Stimulated activated CD4-positive, alpha-beta T cell treated with anti-CD3 and anti-CD28 coated beads, Interleukin-2, amount 100 ng/mL, for 24 hours (primary cell): ENCODE data around the gene GRM7.

Experiments used
- DNase-seq, 2 donors: peaks; one replicate each; pipeline ENCODE4 v3.0.0-alpha.2; 2020

Gene GRM7

GRCh38 chr3:7322957-7323669, 462.2 kb downstream of the GRM7 start:
- no peak for DNase-seq

DNA sequence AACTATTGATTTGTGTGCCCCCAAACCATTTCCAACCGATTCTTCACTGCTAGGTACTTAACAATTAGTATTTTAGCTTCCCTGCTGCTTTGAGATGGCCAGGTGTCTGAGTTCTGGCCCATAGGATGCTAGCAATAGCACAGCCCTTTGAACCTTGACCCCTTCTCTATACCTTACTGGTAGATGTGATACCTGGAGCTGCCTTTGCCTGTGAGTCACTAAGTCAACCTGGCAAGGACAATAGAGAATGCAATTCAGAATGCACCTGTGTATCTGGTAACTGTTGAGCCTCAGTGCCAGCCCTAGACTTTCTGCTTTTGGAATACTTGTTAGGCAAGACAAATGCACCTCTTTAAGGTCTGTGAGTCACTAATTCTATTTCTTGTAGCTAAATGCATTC, 467.4 kb downstream of the GRM7 start:
- DNase-seq = no peak

DNA sequence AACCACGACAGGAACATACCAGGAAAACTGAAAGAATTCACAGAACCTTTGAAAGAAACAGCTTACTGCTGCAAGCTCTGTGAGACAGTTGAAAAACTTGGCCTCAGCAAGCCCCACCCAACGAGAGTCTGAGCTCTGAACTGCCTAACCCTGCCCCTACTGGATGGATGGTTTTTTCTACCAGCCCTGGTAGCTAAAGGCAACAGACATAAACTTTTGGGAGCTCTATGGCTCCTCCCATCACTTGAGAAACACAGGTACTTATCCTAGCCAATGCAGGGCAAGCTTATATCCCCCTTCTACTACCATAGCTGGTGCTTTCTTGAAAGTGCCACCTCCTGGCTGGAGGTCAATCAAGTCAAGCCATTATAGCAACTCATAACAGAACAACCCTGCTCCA, 471.8 kb downstream of the GRM7 start:
- no peak for DNase-seq

- no peak for DNase-seq
Measured at GRCh38 chr3:7333125-7333524, 472.2 kb downstream of the GRM7 start.

DNA sequence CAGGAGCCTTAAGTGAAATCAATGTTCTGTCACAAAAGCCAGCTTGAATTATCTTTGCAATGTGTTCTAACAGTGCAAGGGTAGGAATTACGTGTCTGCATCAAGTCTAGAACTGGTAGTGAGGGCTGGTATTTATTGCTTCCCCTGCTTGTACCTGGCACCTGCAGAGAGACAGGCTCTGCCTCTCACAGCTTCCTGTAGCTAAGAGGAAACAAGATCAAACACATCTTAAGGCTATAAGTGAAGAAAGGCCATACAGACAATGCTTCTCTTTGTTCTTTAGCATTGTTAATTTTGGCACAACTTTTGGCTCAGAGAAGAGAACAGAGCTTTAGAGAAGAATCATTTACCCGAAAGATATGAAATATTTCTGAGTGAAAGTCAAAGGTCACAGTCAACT, 479.9 kb downstream of the GRM7 start:
- DNase-seq = no peak

DNA sequence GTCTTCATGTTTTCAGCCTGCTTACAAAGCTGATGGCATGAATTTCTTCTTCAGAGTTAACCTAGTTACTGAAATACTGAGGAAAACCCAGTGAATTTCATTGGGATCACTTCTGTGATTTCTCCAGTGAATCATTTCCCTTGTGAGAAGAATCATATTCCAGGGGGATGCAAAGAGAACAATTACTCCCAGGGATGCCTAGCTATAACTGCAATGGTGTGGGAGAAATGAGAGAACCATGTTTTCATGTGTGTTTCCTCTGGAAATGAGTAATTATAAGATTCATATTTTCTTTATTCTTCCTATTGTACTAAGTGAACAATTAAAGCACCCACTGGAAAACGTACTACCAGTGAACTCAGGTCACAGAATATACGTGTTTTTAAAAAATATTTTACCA, 485.4 kb downstream of the GRM7 start:
- no peak for DNase-seq

DNA sequence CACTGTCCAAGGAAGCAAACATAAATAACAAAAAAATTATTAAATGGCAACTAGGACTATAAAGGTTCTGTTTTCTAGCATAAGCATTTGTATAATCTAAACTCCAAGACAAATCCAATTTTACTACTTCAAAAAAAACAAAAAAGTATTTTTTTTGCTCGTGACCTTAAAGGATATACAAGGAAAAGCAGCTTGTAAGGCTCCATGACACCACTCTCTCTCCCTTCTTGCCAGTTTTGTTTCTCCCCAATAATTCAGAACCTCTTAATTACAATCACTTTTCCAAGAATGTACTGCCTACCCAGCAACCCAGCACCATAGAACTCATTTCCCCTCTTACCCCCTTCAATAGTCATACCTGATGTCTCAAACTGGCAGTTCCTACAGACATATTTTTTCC, 496.2 kb downstream of the GRM7 start:
- no peak for DNase-seq

- no peak for DNase-seq
Measured at GRCh38 chr3:7367968-7368367, 507.1 kb downstream of the GRM7 start.

- DNase-seq = no peak
Measured at GRCh38 chr3:7368597-7368996, 507.7 kb downstream of the GRM7 start.

DNA sequence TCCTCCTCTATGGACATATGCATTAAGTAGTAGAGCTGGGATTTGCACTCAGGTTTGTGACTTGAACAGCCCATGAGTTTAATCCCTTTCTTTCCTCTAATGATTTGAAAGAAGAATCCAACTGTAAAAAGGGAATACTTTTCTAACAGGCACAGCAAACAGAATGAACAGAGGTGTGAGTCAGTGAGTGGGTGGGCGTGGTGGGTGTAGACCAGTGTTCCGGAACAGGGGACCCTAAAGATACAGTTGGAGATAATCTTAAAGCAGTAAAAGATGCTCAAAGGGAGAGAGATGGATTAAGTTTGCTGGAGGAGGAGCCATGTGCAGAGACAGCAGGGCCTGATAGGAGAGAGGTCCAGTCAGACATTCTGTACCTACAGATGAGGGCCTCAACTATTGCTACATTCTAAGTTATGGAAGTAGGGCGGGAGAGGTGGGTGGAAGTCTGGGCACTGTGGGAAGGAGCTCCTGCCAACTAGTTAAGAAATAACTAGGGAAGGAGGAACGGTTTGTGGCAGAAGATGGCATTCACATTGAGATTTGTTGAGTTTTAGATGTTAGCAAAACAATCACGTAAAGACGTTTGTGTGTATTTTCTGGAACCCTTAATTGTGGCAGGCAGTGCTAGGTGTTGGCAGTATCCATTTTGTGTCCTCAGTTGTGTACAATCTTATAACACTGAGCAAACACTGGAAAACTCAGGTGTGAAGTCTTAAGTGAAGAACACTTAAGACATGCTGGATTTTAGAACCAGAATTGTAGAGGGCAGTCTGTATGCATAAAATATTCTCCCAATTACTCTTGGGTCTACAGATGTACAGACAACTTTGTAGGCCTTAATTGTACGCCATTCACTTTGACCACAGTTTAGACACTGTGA, 511.0 kb downstream of the GRM7 start:
- no peak for DNase-seq

DNA sequence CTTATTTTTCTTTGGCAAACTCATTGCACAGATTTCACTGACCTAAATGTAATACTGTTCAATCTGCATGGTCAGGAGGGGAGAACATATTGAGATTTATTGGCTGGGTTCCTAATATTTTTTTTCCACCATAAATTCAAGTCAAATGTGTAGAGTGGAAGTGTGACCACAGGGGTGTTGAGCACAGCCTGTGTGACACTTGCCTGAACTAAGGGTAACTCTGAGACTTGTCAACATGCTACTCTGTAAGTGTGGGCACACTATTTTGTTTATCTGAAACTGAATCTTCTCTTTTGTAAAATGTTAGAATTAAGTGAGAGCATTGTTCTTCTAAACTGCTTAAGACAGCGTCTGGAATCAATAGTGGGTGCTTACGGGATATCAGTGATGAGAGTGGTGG, 516.2 kb downstream of the GRM7 start:
- DNase-seq = no peak

GRCh38 chr3:7381741-7382140, 520.8 kb downstream of the GRM7 start:
- no peak for DNase-seq

DNA sequence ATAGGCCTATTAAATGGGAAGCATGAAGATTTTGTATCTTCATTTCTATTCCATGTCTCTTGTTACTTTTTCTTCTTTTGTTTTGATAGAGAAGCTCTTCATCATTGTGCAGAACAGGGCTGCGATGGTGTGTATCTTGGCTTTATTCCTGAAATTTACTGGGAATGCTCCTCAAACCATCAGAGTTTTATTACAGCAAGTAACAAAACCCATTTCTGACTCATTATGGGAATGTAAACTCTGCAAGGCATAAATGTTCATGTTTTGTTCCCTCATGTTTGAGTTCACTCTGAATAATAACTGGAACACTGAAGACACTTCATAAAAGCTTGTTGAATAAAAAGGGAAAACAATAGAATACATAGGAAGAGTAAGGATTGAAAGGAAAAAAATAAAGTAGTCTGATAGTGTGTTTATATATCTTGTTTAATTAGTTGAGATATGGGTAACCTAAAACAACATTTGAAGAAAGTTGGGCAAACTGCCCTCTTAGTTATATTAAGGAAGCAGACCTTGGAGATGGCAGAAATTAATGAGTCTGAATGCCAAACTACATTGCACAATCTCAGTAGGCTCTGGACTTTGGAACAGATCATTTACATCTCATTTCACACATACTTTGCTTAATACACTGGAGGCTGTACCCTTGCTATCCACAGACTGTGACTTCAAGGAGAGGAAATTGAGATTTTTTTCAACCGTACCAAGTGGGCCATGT, 521.5 kb downstream of the GRM7 start:
- DNase-seq = no peak

DNA sequence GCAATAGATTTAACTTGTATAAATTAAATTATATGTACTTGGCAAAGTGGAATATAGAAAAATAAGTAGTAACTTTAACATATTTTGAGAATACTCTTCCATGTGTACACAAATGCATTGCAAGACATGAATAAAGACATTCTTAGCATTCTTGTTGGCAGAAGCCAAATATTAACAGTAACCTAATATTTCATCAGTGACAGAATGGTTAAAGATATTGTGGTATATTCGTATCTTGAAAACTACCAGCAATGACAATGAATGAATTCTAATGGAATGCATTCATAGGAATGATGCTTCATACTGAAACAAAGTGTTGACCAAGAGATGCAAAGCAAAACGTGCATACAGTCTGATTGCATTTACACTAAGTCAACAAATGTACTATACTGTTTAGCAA, 524.7 kb downstream of the GRM7 start:
- DNase-seq = no peak

DNA sequence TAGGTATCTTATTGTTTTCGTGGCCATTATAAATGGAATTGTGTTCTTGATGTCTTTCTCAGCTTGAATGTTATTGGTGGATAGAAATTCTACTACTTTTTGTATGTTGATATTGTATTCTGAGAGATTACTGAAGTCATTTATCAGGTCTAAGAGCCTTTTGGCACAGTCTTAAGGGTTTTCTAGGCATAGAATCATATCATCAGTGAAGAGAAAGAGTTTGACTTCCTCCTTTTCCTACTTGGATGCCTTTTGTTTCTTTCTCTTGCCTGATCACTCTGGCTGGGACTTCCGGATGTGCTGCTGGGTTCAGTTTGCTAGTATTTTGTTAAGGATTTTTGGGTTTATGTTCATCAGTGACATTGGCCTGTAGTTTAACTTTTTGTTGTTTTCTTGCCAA, 527.1 kb downstream of the GRM7 start:
- DNase-seq = no peak

DNA sequence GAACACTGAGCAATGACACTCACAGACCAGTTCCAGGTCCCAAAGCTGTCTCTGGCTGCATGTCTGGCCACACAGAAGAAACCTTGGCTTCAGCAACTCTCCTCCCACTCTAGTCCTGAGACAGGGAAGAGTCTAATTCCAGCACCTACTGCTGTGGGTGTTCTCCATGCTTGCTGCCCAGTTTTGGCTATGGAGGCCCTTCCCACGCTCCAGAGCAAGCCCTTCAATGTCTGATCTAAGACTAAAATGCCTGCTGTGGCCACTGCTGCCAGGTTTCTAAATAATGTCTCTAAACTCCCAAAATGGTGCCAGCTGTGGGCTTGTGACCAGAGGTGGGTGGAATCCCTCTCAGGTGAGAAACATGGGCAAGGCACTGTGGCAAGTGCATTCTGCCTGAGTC, 531.3 kb downstream of the GRM7 start:
- no peak for DNase-seq

GRCh38 chr3:7393944-7394605, 533.2 kb downstream of the GRM7 start:
- no peak for DNase-seq

DNA sequence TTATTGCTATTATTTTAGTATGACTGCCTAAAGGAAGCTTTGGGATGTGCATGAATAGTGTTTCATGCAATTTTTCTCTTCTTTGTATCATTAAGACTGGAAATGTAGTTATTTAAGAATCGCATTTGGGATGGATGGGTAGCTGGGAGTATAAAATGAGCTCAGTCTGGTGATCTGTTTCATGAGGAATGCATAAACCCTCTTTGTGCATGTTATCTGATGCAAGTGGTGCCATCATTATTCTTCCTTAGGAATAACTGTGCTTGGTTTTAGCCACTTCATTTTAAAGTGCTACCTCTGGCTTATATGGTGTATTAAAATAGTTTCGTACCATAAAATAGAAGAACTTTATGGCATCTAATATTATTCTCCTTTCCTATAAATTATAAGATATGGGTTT, 535.6 kb downstream of the GRM7 start:
- no peak for DNase-seq

DNA sequence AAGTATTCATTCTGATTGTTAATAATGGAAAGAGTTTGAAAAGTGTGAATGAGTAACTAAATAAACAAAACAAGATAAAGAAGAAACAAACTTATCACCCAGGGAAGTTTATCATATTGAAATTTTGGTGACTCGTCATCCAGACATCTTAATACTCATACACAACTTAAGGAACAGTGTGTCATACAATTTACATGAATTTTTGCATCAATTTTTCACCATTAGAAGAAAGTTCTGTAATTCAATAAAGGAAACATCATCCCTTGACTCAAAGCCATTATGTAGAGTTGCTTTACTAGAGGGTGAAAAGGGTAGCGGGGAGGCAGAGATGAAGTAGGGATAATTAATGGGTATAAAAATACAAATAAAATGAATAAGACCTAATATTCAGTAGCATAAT, 536.2 kb downstream of the GRM7 start:
- no peak for DNase-seq

DNA sequence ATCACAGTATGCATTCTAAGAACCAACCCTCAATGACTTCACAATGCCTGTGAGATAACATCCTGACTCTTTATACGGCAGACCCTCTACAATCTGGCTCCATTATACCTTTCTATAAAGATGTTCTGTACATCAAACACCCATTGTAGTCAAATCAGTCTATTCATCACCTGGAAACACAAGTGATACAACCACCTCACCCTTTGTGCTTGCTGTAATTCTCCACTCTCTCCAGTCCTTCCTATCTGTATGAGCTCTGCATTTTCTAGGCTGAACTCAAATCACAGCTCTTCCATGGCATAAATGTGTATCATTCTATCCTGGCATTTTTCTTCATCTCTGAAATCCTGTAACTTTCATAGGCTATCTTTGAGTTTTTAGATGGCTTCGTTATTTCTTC, 539.4 kb downstream of the GRM7 start:
- no peak for DNase-seq

- no peak for DNase-seq
Measured at GRCh38 chr3:7401418-7401817, 540.5 kb downstream of the GRM7 start.

GRCh38 chr3:7407107-7407506, 546.2 kb downstream of the GRM7 start:
- no peak for DNase-seq

DNA sequence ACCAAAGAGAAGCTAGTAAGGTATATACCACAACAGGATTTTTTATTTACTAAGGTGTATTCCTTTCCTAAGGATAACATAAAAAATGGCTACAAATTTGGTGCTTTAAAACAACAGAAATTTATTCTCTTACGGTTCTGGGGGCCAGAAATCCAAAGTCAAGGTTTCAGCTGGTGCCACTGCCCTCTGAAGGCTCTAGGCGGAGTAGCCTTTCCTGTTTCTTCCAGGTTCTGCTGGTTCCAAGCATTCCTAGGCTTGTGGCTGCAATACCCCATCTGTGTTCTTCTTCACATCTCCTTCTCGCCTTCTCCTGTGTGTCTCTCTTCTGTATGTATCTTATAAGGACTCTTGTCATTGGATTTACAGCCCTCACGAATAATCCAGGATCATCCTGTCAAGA, 549.9 kb downstream of the GRM7 start:
- no peak for DNase-seq
